Smooth muscle cell (in vitro differentiated cells): ENCODE results near the gene TNFAIP8L3. TPM values are rescaled to one million over a fixed set of nuclear protein-coding genes. Genes with fewer than 3 reads are reported as not detected.
"Not testable (repeated sequence)": the region's sequence is repeated elsewhere in the genome, so short reads cannot be mapped to it uniquely, and the experiment has no call there.

Experiments used
- DNase-seq: peaks from one replicate; lab custom pipeline; 2025; ENCODE audit not compliant: unreplicated experiment; lab: John Stamatoyannopoulos, UW
- H2AFZ ChIP-seq: fragments of 200-600 bp; sonication (generic); 2 replicates; pipeline ENCODE4 v1.6.0; 2016; ENCODE audit warnings: antibody characterized with exemption, low read depth, mild to moderate bottlenecking
- H3F3A ChIP-seq: fragments of 200-600 bp; sonication (generic); 2 replicates; pipeline ENCODE4 v1.6.0; 2017; ENCODE audit warnings: antibody characterized with exemption, low read depth
- H3K27ac ChIP-seq: fragments of 200-600 bp; sonication (generic); 2 replicates; pipeline ENCODE4 v1.5.1; 2016; ENCODE audit warnings: low read depth, mild to moderate bottlenecking
- H3K27me3 ChIP-seq: fragments of 200-600 bp; sonication (generic); 2 replicates; pipeline ENCODE4 v1.6.1; 2016; ENCODE audit warnings: low read depth, mild to moderate bottlenecking
- H3K36me3 ChIP-seq: fragments of 200-600 bp; sonication (generic); 2 replicates; pipeline ENCODE4 v1.5.1; 2016; ENCODE audit warnings: low read depth
- H3K4me1 ChIP-seq: fragments of 200-600 bp; sonication (generic); 2 replicates; pipeline ENCODE4 v1.5.1; 2016; ENCODE audit warnings: low read depth
- H3K4me2 ChIP-seq: fragments of 200-600 bp; sonication (generic); 2 replicates; pipeline ENCODE4 v1.6.0; 2016; ENCODE audit warnings: mild to moderate bottlenecking
- H3K4me3 ChIP-seq: fragments of 200-600 bp; sonication (generic); 2 replicates; pipeline ENCODE4 v1.5.1; 2016; ENCODE audit warnings: mild to moderate bottlenecking
- H3K79me2 ChIP-seq: fragments of 200-600 bp; sonication (generic); 2 replicates; pipeline ENCODE4 v1.6.0; 2016; ENCODE audit warnings: low read depth, mild to moderate bottlenecking
- H3K9ac ChIP-seq: fragments of 200-600 bp; sonication (generic); 2 replicates; pipeline ENCODE4 v1.6.0; 2016; ENCODE audit warnings: low read depth
- H3K9me3 ChIP-seq: fragments of 200-600 bp; sonication (generic); replicated peaks from 2 replicates; pipeline ENCODE4 v1.5.1; 2016; ENCODE audit warnings: low read depth
- H4K20me1 ChIP-seq: fragments of 200-600 bp; sonication (generic); 2 replicates; pipeline ENCODE4 v1.6.0; 2016; ENCODE audit warnings: low read depth
- CTCF ChIP-seq: fragments of 200-600 bp; sonication (generic); IDR thresholded peaks from 2 replicates; pipeline ENCODE4 v1.5.1; 2017; ENCODE audit warnings: borderline replicate concordance, mild to moderate bottlenecking, antibody characterized with exemption; ENCODE audit not compliant: insufficient read depth, poor library complexity, severe bottlenecking
- WGBS: methylation state at CpG from one replicate; pipeline ENCODE4 v1.1.7; 2016; ENCODE audit warnings: low lambda C conversion rate; 5-methylcytosine and 5-hydroxymethylcytosine counted together
- polyA plus RNA-seq: library from polyadenylated mRNA; unstranded; fragments of >200 nt; fragmentation: Nextera tagmentation; extraction: Ambion mirVana; gene quantifications from 2 replicates; pipeline ENCODE4 v1.2.1, GENCODE V29; 2016
- total RNA-seq: library from RNA; depleted of rRNA; stranded (reverse); fragments of >200 nt; gene quantifications from 2 replicates; pipeline ENCODE4 v1.2.3, GENCODE V29; 2014

TNFAIP8L3 gene
- total and polyA plus RNA-seq, 2 experiments from 2014 or later: not detected

GRCh38 chr15:51038162-51038973 lies 56.3 kb downstream of the TNFAIP8L3 start:
- Histone ChIP-seq H3K4me2 (no peak overlapping the region), H3K36me3 (no peaks in the 10 kb centered on the region), H3K9ac (no peak overlapping the region), H3K27ac (no peak overlapping the region), H3F3A (no peaks in the 10 kb centered on the region), H3K27me3 (no peaks in the 10 kb centered on the region), H3K4me1 (peaks cover 4% of the 10 kb centered on the region), H3K79me2 (no peaks in the 10 kb centered on the region), H2AFZ (no peak overlapping the region), H4K20me1 (no peaks in the 10 kb centered on the region), H3K9me3 (no peaks in the 10 kb centered on the region), H3K4me3 (no peak overlapping the region)
- DNase-seq: no peak
- 84% methylated on average over 7 of the region's 7 CpGs for WGBS
- no peak for TF ChIP-seq CTCF

- WGBS: 82% methylated on average over 13 of the region's 13 CpGs
- not testable (repeated sequence) for H3K36me3 ChIP-seq, H3K4me2 ChIP-seq, H3K9ac ChIP-seq, H2AFZ ChIP-seq, H3K79me2 ChIP-seq, H3K4me3 ChIP-seq, H3K27ac ChIP-seq, H4K20me1 ChIP-seq, H3F3A ChIP-seq, DNase-seq, H3K4me1 ChIP-seq, H3K9me3 ChIP-seq, H3K27me3 ChIP-seq
Measured at GRCh38 chr15:51037474-51037873, 57.2 kb downstream of the TNFAIP8L3 start.

GRCh38 chr15:51030649-51031316 lies 63.9 kb downstream of the TNFAIP8L3 start:
- 74% methylated on average over 6 of the region's 6 CpGs for WGBS
- DNase-seq: no peak
- no peak overlapping the region for H3K4me2 ChIP-seq
- TF ChIP-seq CTCF: no peak
- no peak overlapping the region for H2AFZ ChIP-seq
- no peaks in the 10 kb centered on the region for H3K9me3 ChIP-seq
- no peaks in the 10 kb centered on the region for H3K27me3 ChIP-seq
- H4K20me1 ChIP-seq: no peaks in the 10 kb centered on the region
- no peak overlapping the region for H3K27ac ChIP-seq
- H3K4me1 ChIP-seq: no peaks in the 10 kb centered on the region
- H3K9ac ChIP-seq: no peak overlapping the region
- no peaks in the 10 kb centered on the region for H3K36me3 ChIP-seq
- H3K79me2 ChIP-seq: no peaks in the 10 kb centered on the region
- no peak overlapping the region for H3K4me3 ChIP-seq
- H3F3A ChIP-seq: no peaks in the 10 kb centered on the region

GRCh38 chr15:51025454-51025846 lies 69.3 kb downstream of the TNFAIP8L3 start:
- TF ChIP-seq CTCF: no peak
- Histone ChIP-seq H2AFZ (no peak overlapping the region), H3K4me2 (no peak overlapping the region), H3K27ac (no peak overlapping the region), H3F3A (no peaks in the 10 kb centered on the region), H4K20me1 (no peaks in the 10 kb centered on the region), H3K4me1 (no peaks in the 10 kb centered on the region), H3K9ac (no peak overlapping the region), H3K27me3 (no peaks in the 10 kb centered on the region), H3K36me3 (no peaks in the 10 kb centered on the region), H3K9me3 (no peaks in the 10 kb centered on the region), H3K79me2 (no peaks in the 10 kb centered on the region), H3K4me3 (no peak overlapping the region)
- WGBS: 98% methylated on average over 3 of the region's 3 CpGs
- DNase-seq: no peak
